HCT116 (cell line): ENCODE measurements around the gene F10.

ENCODE experiments used
- CEBPB ChIP-seq: IDR thresholded peaks from 2 replicates; pipeline ENCODE4 v1.6.1; 2012; ENCODE audit warnings: low read depth
- CTCF ChIP-seq, 3 experiments: fragments of 200-600 bp in 1 of 3; sonication (generic) in 1 of 3; IDR thresholded peaks in 2 of 3; conservative IDR thresholded peaks in 1 of 3; 2 replicates each; pipeline ENCODE4 v1.5.1; 2012 to 2017; ENCODE audit warnings: low read depth in 2 of 3, low read length in 2 of 3, antibody characterized with exemption in 1 of 3, borderline replicate concordance in 1 of 3, control low read depth in 1 of 3, mild to moderate bottlenecking in 1 of 3, mixed read lengths in 1 of 3, mixed run types in 1 of 3, moderate library complexity in 1 of 3; ENCODE audit not compliant: insufficient read depth in 1 of 3
- EZH2 ChIP-seq: fragments of 200-600 bp; sonication (generic); IDR thresholded peaks from 2 replicates; pipeline ENCODE4 v1.6.1; 2017; ENCODE audit warnings: antibody characterized with exemption, mixed run types
- JUND ChIP-seq: IDR thresholded peaks from 2 replicates; pipeline ENCODE4 v1.6.1; 2012
- MAX ChIP-seq: IDR thresholded peaks from 2 replicates; pipeline ENCODE4 v1.6.1; 2012
- POLR2A ChIP-seq: IDR thresholded peaks from 2 replicates; pipeline ENCODE4 v1.7.0; 2011; ENCODE audit warnings: borderline replicate concordance; ENCODE audit not compliant: insufficient read depth, insufficient read length; ENCODE audit errors: extremely low read depth
- REST ChIP-seq: IDR thresholded peaks from 2 replicates; pipeline ENCODE4 v1.6.1; 2012; ENCODE audit warnings: low read depth
- SIN3A ChIP-seq: IDR thresholded peaks from 2 replicates; pipeline ENCODE4 v1.6.1; 2012; ENCODE audit warnings: low read depth
- SP1 ChIP-seq: IDR thresholded peaks from 2 replicates; pipeline ENCODE4 v1.6.1; 2012; ENCODE audit warnings: low read depth
- SRF ChIP-seq: IDR thresholded peaks from 2 replicates; pipeline ENCODE4 v1.6.1; 2012; ENCODE audit warnings: low read depth
- YY1 ChIP-seq: IDR thresholded peaks from 2 replicates; pipeline ENCODE4 v1.6.1; 2011; ENCODE audit warnings: low read length, low read depth, moderate library complexity, mild to moderate bottlenecking; ENCODE audit not compliant: insufficient replicate concordance; ENCODE audit errors: extremely low read depth
- ZNF274 ChIP-seq: fragments of 200-500 bp; sonication (Bioruptor generic); IDR thresholded peaks from 2 replicates; pipeline ENCODE4 v1.6.1; 2014; ENCODE audit warnings: mild to moderate bottlenecking, low read depth, low read length, inconsistent platforms

GRCh38 chr13:113121928-113122471 is 599 bp upstream of the F10 start:
- no peak for TF ChIP-seq CTCF (IDR thresholded peaks at IDR 0.05 in 2 of 3, conservative IDR thresholded peaks at IDR 0.05 in 1 of 3; ENCODE audit: borderline replicate concordance in 1 of 3, insufficient read depth in 1 of 3, low read depth in 2 of 3, low read length in 2 of 3)
- TF ChIP-seq POLR2A: no peak
- TF ChIP-seq JUND: no peak
- no peak for TF ChIP-seq SP1
- no peak for TF ChIP-seq REST
- no peak for TF ChIP-seq SRF
- no peak for TF ChIP-seq CEBPB
- TF ChIP-seq SIN3A: no peak
- no peak for TF ChIP-seq ZNF274
- TF ChIP-seq EZH2: no peak
- TF ChIP-seq YY1: no peak
- TF ChIP-seq MAX: no peak
